BE2C (cell line): ENCODE results near the gene KIAA0319L.
"Not testable (repeated sequence)": the region's sequence is repeated elsewhere in the genome, so short reads cannot be mapped to it uniquely, and the experiment has no call there.

Experiments
- DNase-seq: peaks from one replicate; pipeline ENCODE4 v3.0.0-alpha.2; 2020
- H3K27me3 ChIP-seq: fragments of 250-450 bp; sonication (Bioruptor Pico); 2 replicates; pipeline ENCODE4 v1.5.1; 2020; ENCODE audit warnings: mild to moderate bottlenecking
- H3K36me3 ChIP-seq: fragments of 250-450 bp; sonication (Bioruptor Pico); 2 replicates; pipeline ENCODE4 v1.5.1; 2020; ENCODE audit warnings: mild to moderate bottlenecking
- H3K4me1 ChIP-seq: fragments of 250-450 bp; sonication (Bioruptor Pico); 2 replicates; pipeline ENCODE4 v1.5.1; 2020
- H3K4me3 ChIP-seq: 2 replicates; pipeline ENCODE4 v1.5.1; 2011; ENCODE audit warnings: low read depth, low read length
- H3K9me3 ChIP-seq: fragments of 250-450 bp; sonication (Bioruptor Pico); 2 replicates; pipeline ENCODE4 v1.5.1; 2020
- CTCF ChIP-seq: IDR thresholded peaks from 2 replicates; pipeline ENCODE4 v1.5.1; 2012; ENCODE audit warnings: mild to moderate bottlenecking, low read depth, low read length

The KIAA0319L gene

GRCh38 chr1:35586808-35587207, 29.6 kb upstream of the KIAA0319L start:
- H3K27me3 ChIP-seq: no peaks in the 10 kb centered on the region
- TF ChIP-seq CTCF: no peak
- DNase-seq: no peak

GRCh38 chr1:35585805-35586204, 28.6 kb upstream of the KIAA0319L start:
- not testable (repeated sequence) for H3K4me3 ChIP-seq, H3K27me3 ChIP-seq, H3K4me1 ChIP-seq, H3K36me3 ChIP-seq, DNase-seq, H3K9me3 ChIP-seq

More at GRCh38 chr1:35586808-35587207, 29.6 kb upstream of the KIAA0319L start:
- no peak overlapping the region for H3K4me3 ChIP-seq
- no peaks in the 10 kb centered on the region for H3K9me3 ChIP-seq
- H3K4me1 ChIP-seq: no peaks in the 10 kb centered on the region
- H3K36me3 ChIP-seq: no peaks in the 10 kb centered on the region

GRCh38 chr1:35585281-35585680, 28.1 kb upstream of the KIAA0319L start:
- Histone ChIP-seq H3K4me3 (no peak overlapping the region), H3K9me3 (no peaks in the 10 kb centered on the region), H3K4me1 (no peaks in the 10 kb centered on the region), H3K36me3 (no peaks in the 10 kb centered on the region), H3K27me3 (no peaks in the 10 kb centered on the region)
- DNase-seq: no peak
- no peak for TF ChIP-seq CTCF

DNA sequence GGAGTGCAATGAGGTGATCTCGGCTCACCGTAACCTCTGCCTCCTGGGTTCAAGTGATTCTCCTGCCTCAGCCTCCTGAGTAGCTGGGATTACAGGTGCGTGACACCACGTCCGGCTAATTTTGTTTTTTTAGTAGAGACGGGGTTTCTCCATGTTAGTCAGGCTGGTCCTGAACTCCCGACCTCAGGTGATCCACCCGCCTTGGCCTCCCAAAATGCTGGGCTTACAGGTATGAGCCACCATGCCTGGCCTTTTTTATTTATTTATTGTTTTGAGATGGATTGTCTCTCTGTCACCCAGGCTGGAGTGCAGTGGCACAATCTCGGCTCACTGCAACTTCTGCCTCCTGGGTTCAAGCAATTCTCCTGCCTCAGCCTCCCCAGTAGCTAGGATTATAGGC, 24.4 kb upstream of the KIAA0319L start:
- H3K4me3 ChIP-seq, H3K9me3 ChIP-seq, DNase-seq, H3K4me1 ChIP-seq, H3K27me3 ChIP-seq, H3K36me3 ChIP-seq: not testable (repeated sequence)

- no peaks in the 10 kb centered on the region for H3K9me3 ChIP-seq
- H3K4me1 ChIP-seq: no peaks in the 10 kb centered on the region
- no peak for DNase-seq
- H3K27me3 ChIP-seq: no peaks in the 10 kb centered on the region
- H3K36me3 ChIP-seq: no peaks in the 10 kb centered on the region
- H3K4me3 ChIP-seq: no peak overlapping the region
- TF ChIP-seq CTCF: no peak
Observed at GRCh38 chr1:35580949-35581388, 23.8 kb upstream of the KIAA0319L start.

- DNase-seq: no peak
- TF ChIP-seq CTCF: no peak
- Histone ChIP-seq H3K36me3 (no peaks in the 10 kb centered on the region), H3K9me3 (no peaks in the 10 kb centered on the region), H3K4me3 (no peak overlapping the region), H3K27me3 (no peaks in the 10 kb centered on the region), H3K4me1 (no peaks in the 10 kb centered on the region)
Observed at GRCh38 chr1:35577071-35577998, 20.1 kb upstream of the KIAA0319L start.

DNA sequence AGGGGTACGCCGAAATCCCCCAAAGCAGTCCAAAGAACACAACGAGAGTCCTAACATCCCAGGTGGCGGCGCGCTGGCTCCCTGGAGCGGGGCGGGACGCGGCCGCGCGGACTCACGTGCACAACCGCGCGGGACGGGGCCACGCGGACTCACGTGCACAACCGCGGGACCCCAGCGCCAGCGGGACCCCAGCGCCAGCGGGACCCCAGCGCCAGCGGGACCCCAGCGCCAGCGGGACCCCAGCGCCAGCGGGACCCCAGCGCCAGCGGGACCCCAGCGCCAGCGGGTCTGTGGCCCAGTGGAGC, 19.5 kb upstream of the KIAA0319L start:
- not testable (repeated sequence) for H3K4me3 ChIP-seq, H3K27me3 ChIP-seq, DNase-seq

More for the DNA sequence above, 19.5 kb upstream of the KIAA0319L start:
- H3K9me3 ChIP-seq, H3K4me1 ChIP-seq, H3K36me3 ChIP-seq: not testable (repeated sequence)
